ENCODE results near the gene PMAIP1. TPM values are rescaled to one million over a fixed set of nuclear protein-coding genes. Genes with fewer than 3 reads are reported as not detected.

PMAIP1 gene
- polyA plus RNA-seq, 3 donors, result 40.8 to 56.6 (median 55.7) TPM

- H3K27me3 ChIP-seq (ENCODE audit: control insufficient read depth in 2 of 2, insufficient read depth in 2 of 2, low read length in 2 of 2), result no peaks in the 10 kb centered on the region
- no peak overlapping the region for H3K9ac ChIP-seq (ENCODE audit: insufficient read depth, low read length, poor library complexity, severe bottlenecking)
- no peaks in the 10 kb centered on the region for H4K20me1 ChIP-seq (ENCODE audit: insufficient read depth, low read length)
- no peaks in the 10 kb centered on the region for H3K79me2 ChIP-seq (ENCODE audit: insufficient read depth, low read length)
- Mint-ChIP-seq H3K4me3 (no peak overlapping the region), H3K36me3 (no peaks in the 10 kb centered on the region), H3K27ac (peak overlapping the region in 6 of 7 donors; percentile 30 to 93 (median 82)), H3K9me3 (peaks cover 0 to 2% (median 0%) of the 10 kb centered on the region in 7 donors), H3K27me3 (ENCODE audit: low read depth in 3 of 3) (peaks cover 0 to 4% (median 0%) of the 10 kb centered on the region in 3 donors), H3K4me1 (peaks cover 48% of the 10 kb centered on the region)
- no peaks in the 10 kb centered on the region for H3K36me3 ChIP-seq (replicated peaks in 1 of 2; ENCODE audit: control insufficient read depth in 1 of 2, insufficient read depth in 2 of 2, low read length in 2 of 2)
- H2AFZ ChIP-seq (ENCODE audit: insufficient read depth, low read depth, low read length, poor library complexity, severe bottlenecking), result peak overlapping the region; percentile 24
- WGBS (ENCODE audit: insufficient coverage), result 96% methylated on average over 5 of the region's 6 CpGs
- intact Hi-C loops (cut with micrococcal nuclease), result loop anchor here in 1 of 2 donors (2.0 to 5.0 kb wide), 2 partner anchors 14 to 33 kb away; no protein-coding TSS in a partner anchor
- peak overlapping the region; percentile 53 for H3K4me2 ChIP-seq (replicated peaks; ENCODE audit: extremely low read depth, low read length, poor library complexity, severe bottlenecking)
- no peak for DNase-seq
- no peak overlapping the region for H3K4me3 ChIP-seq (replicated peaks in 1 of 3; ENCODE audit: low read depth in 2 of 3, low read length in 3 of 3)
- H3K9me3 ChIP-seq (replicated peaks in 1 of 2; ENCODE audit: control insufficient read depth in 1 of 2, insufficient read depth in 1 of 2, low read length in 2 of 2), result no peaks in the 10 kb centered on the region
- H3K4me1 ChIP-seq (ENCODE audit: control insufficient read depth in 1 of 2, insufficient read depth in 2 of 2, low read length in 2 of 2), result peaks cover 33 to 53% of the 10 kb centered on the region in 2 donors
- TF ChIP-seq, protein P1, sequence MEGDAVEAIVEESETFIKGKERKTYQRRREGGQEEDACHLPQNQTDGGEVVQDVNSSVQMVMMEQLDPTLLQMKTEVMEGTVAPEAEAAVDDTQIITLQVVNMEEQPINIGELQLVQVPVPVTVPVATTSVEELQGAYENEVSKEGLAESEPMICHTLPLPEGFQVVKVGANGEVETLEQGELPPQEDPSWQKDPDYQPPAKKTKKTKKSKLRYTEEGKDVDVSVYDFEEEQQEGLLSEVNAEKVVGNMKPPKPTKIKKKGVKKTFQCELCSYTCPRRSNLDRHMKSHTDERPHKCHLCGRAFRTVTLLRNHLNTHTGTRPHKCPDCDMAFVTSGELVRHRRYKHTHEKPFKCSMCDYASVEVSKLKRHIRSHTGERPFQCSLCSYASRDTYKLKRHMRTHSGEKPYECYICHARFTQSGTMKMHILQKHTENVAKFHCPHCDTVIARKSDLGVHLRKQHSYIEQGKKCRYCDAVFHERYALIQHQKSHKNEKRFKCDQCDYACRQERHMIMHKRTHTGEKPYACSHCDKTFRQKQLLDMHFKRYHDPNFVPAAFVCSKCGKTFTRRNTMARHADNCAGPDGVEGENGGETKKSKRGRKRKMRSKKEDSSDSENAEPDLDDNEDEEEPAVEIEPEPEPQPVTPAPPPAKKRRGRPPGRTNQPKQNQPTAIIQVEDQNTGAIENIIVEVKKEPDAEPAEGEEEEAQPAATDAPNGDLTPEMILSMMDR (IDR thresholded peaks at IDR 0.05), result no peak
- peak overlapping the region in 1 of 2 donors; percentile 40 for H3K27ac ChIP-seq (ENCODE audit: low read depth in 1 of 2, low read length in 2 of 2)
Observed at GRCh38 chr18:59918997-59919396, 19.2 kb downstream of the PMAIP1 start.

DNA sequence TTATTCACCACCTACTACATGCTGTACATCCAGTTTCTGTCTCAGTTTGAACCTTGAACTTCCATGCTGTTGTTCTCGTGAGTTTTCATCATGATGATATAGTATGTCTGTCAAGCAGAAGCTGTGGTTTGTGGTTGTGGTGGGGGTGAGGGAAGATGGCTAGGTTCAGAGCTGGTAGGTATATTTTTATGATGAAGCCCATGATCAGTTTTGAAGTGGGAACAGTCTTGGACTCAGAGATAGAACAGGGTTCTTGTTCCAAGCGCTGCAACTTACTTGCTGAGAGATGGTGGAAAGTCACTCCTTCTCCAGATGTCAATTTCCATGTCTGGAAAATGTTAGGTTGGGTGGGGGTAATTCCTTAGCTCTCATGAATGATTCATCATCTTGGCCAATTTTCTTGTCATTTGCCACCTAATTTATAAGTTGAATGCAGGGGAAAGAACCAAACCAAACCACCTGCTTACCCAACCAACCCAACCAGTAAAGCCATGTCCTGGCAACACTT lies 21.6 kb downstream of the PMAIP1 start:
- intact Hi-C loops (cut with micrococcal nuclease), result no loop called here
- H3K4me1 Mint-ChIP-seq, result peaks cover 46% of the 10 kb centered on the region
- H3K9ac ChIP-seq (ENCODE audit: insufficient read depth, low read length, poor library complexity, severe bottlenecking), result no peak overlapping the region
- H3K27me3 Mint-ChIP-seq (ENCODE audit: low read depth in 3 of 3), result peaks cover 0 to 4% (median 0%) of the 10 kb centered on the region in 3 donors
- H4K20me1 ChIP-seq (ENCODE audit: insufficient read depth, low read length), result no peaks in the 10 kb centered on the region
- peak overlapping the region in 6 of 7 donors; percentile 5 to 78 (median 42) for H3K27ac Mint-ChIP-seq
- H3K9me3 Mint-ChIP-seq, result peaks cover 0 to 2% (median 0%) of the 10 kb centered on the region in 7 donors
- H3K27ac ChIP-seq (ENCODE audit: low read depth in 1 of 2, low read length in 2 of 2), result no peak overlapping the region
- no peak overlapping the region for H2AFZ ChIP-seq (ENCODE audit: insufficient read depth, low read depth, low read length, poor library complexity, severe bottlenecking)
- H3K36me3 Mint-ChIP-seq, result no peaks in the 10 kb centered on the region
- no peak overlapping the region for H3K4me2 ChIP-seq (replicated peaks; ENCODE audit: extremely low read depth, low read length, poor library complexity, severe bottlenecking)
- peaks cover 33 to 53% of the 10 kb centered on the region in 2 donors for H3K4me1 ChIP-seq (ENCODE audit: control insufficient read depth in 1 of 2, insufficient read depth in 2 of 2, low read length in 2 of 2)
- no peaks in the 10 kb centered on the region for H3K9me3 ChIP-seq (replicated peaks in 1 of 2; ENCODE audit: control insufficient read depth in 1 of 2, insufficient read depth in 1 of 2, low read length in 2 of 2)
- H3K36me3 ChIP-seq (replicated peaks in 1 of 2; ENCODE audit: control insufficient read depth in 1 of 2, insufficient read depth in 2 of 2, low read length in 2 of 2), result no peaks in the 10 kb centered on the region
- peak in 2 of 3 donors; percentile 42 to 68 for DNase-seq
- TF ChIP-seq, protein P1 (IDR thresholded peaks at IDR 0.05), result no peak
- 30% methylated on average over 2 of the region's 2 CpGs for WGBS (ENCODE audit: insufficient coverage)
- H3K79me2 ChIP-seq (ENCODE audit: insufficient read depth, low read length), result no peaks in the 10 kb centered on the region
- H3K4me3 ChIP-seq (replicated peaks in 1 of 3; ENCODE audit: low read depth in 2 of 3, low read length in 3 of 3), result no peak overlapping the region
- no peaks in the 10 kb centered on the region for H3K27me3 ChIP-seq (ENCODE audit: control insufficient read depth in 2 of 2, insufficient read depth in 2 of 2, low read length in 2 of 2)
- H3K4me3 Mint-ChIP-seq, result peak overlapping the region in 1 of 2 donors; percentile 22

All from CD14-positive monocyte (primary cell).